GM21381 (cell line): ENCODE results near the gene TRABD.

Experiments
- ATAC-seq: cut with Tn5 transposase; IDR thresholded peaks from one replicate; pipeline ENCODE4 v1.9.1; 2021; ENCODE audit warnings: mild to moderate bottlenecking, moderate library complexity; ENCODE audit not compliant: unreplicated experiment

Gene TRABD

GRCh38 chr22:50173311-50173982, 12.3 kb upstream of the TRABD start:
- ATAC-seq: no peak

GRCh38 chr22:50173983-50174355, 11.7 kb upstream of the TRABD start:
- ATAC-seq: no peak

DNA sequence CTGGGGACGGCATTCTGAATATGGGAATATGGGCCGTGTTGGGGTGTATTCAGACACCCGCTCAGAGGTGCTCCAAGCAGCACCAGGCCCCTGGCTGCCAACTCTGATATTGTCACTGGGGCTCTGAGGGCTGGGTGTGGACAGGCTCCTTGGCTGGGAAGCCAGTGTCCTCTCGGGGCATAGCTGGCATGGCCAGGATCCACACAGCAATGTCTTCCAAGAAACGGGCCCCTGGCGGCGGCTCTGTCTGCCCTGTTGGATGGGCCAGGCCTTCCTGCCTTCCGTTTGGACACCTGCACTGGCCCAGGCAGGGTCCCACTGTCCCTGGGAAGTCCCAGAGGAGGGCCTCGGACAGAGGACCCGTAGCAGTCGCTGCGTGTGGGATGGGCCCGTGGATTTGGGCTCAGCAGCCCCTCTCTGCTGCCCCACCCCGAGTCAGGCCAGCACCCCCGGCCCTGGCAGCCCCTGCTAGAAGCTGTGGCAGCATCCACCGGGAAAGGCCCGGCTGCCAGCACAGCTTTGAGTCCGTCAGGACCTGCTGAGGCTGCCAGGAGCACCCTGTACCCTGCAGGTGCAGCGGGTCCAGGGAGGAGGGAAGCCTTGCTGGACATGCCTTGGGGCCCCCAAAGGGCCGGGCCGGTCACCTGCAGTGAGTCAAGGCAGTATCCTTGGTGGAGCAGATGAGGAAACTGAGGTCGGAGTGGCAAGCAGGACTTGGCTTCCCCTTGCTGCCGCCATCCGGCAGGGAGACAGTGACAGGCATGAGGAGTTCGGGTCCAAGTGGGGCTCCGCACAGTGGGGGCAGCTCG, 11.1 kb upstream of the TRABD start:
- no peak for ATAC-seq

GRCh38 chr22:50175191-50175461, 10.6 kb upstream of the TRABD start:
- no peak for ATAC-seq

DNA sequence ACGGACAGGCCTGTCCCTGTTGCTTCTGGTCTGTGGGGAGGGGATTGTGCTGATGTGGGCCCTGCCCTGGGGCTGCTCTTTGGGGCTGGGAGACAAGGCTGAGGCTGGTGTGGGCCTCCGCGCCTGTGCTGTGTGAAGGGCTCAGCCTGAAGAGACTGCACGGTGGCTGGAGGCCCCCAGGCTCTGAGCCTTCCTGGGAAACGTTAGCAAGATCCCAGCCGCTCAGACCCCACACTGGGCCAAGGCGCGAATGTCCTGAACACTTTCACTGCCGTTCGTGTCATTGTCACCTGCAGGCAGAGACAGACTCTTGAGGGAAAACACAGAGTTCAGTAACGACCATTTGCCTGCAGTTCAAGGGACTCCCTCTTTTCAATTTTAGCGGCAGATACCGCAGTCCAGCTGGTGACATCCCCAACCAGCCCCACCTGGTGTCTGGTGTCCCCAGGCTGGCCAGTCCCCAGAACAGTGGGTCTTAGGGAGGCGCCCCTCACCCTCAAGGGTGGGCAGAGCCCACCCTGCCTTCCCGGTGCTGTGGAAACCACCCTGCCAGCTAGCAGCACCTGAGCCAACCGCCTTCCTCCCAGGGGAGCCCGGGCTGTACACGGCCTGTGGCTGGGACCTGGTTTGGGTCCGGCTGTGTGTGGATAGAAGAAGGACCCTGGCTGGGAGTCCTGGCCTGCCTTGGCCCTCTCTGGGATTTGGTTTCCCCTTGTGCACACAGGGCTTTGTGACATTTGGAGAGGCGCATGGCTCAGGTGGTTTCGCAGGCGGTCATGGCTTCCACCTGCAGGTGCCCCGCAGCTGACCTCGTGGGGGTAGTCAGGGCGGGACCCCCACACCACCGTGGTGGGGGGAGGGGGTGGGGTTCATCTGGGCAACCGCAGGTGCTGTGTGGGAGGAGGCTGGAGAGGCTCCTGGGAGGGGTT, 9.5 kb upstream of the TRABD start:
- no peak for ATAC-seq

DNA sequence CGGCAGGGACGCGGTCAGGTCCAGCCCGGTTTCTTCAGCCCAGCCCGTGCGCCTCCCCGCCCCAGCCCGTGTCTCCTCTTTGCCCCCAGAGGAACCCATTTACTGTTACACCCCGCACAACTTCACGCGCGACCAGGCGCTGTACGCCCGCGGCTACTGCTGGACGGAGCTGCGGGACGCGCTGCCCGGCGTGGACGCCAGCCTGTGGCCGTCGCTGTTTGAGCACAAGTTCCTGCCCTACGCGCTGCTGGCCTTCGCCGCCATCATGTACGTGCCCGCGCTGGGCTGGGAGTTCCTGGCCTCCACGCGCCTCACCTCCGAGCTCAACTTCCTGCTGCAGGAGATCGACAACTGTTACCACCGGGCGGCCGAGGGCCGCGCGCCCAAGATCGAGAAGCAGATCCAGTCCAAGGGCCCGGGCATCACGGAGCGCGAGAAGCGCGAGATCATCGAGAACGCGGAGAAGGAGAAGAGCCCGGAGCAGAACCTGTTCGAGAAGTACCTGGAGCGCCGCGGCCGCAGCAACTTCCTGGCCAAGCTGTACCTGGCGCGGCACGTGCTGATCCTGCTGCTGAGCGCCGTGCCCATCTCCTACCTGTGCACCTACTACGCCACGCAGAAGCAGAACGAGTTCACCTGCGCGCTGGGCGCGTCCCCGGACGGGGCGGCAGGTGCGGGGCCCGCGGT, 8.7 kb upstream of the TRABD start:
- ATAC-seq: no peak

DNA sequence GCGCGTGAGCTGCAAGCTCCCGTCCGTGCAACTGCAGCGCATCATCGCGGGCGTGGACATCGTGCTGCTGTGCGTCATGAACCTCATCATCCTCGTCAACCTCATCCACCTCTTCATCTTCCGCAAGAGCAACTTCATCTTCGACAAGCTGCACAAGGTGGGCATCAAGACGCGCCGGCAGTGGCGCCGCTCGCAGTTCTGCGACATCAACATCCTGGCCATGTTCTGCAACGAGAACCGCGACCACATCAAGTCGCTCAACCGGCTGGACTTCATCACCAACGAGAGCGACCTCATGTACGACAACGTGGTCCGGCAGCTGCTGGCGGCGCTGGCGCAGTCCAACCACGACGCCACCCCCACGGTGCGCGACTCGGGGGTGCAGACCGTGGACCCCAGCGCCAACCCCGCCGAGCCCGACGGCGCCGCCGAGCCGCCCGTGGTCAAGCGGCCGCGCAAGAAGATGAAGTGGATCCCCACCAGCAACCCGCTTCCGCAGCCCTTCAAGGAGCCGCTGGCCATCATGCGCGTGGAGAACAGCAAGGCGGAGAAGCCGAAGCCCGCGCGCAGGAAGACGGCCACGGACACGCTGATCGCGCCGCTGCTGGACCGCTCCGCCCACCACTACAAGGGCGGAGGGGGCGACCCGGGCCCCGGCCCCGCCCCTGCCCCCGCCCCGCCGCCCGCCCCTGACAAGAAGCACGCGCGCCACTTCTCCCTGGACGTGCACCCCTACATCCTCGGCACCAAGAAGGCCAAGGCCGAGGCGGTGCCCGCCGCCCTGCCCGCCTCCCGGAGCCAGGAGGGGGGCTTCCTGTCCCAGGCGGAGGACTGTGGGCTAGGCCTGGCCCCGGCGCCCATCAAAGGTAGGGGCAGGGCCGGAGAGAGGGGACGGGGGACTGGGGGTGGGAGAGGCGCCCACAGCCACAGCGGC, 7.9 kb upstream of the TRABD start:
- no peak for ATAC-seq

- no peak for ATAC-seq
Measured at GRCh38 chr22:50178471-50178864, 7.2 kb upstream of the TRABD start.

GRCh38 chr22:50178871-50179869, 6.5 kb upstream of the TRABD start:
- no peak for ATAC-seq

GRCh38 chr22:50179937-50180726, 5.6 kb upstream of the TRABD start:
- ATAC-seq: no peak

- no peak for ATAC-seq
Measured at GRCh38 chr22:50180727-50181521, 4.8 kb upstream of the TRABD start.

DNA sequence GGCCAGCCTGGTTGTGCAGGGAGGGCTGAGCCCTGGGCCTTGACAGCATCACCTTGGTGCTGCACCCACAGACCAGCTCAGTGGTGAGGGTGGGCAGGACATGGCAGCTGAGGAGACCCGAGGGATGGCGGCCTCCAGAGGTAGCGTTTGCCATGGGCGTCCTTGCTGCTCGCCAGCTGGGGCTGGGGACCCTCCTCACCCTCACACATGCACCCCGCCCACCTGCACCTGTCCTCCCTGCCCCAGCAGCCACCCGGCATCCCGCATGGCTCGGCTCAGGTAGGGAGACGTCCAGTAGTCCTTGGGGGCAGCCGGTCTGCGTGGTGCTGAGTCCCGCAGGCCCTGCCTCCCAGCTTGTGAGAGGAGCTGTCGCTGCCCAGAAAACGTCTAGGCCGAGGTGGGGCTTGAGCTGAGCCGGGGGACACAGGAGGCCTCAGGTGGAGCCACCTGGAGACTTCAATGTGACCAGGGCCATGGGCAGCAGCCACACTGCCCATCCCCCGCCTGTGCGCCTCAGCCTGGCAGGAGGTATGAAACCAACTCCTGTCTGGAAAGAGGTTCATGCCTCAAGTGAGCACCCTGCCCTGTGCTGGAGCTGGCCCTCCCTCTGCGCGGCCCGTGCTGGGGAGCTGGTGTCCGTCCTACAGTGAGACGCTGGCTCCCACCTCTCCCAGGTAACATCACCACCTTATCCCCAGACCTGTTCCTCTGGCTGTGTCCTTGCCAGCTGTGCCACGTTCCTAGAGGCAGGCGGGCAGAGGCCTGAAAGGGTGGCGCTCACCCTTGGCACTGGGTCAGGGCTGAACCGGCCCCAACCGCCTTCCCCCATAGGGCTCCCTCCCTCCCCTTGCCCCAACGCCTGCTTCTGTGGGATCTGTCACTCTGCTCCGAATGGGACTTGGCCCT, 3.3 kb upstream of the TRABD start:
- ATAC-seq: no peak

- no peak for ATAC-seq
Measured at GRCh38 chr22:50183141-50183971, 2.4 kb upstream of the TRABD start.

GRCh38 chr22:50184004-50184901, 1.5 kb upstream of the TRABD start:
- ATAC-seq: no peak
